ENCODE data around the gene AIDA. TPM values are rescaled to one million over a fixed set of nuclear protein-coding genes. Genes with fewer than 3 reads are reported as not detected.
A peak's percentile ranks its signal among the peaks of the same experiment; 100 is the strongest.

Gene AIDA
- polyA plus RNA-seq, 2 of the 4 experiments (the other 2 are of a cell fraction): 50.3 to 90.1 TPM

- ATAC-seq: peak; percentile 53 to 59; a peak in 5 of 6 replicates
- DNase-seq (ENCODE audit: low read depth in 1 of 2, low spot score in 1 of 2): peak in 1 of 2 experiments; percentile 20
- Histone ChIP-seq H3K27ac (no peak overlapping the region), H3K4me1 (peaks cover 6% of the 10 kb centered on the region; the same call in 1 of the 3 replicates), H3K4me3 (no peak overlapping the region), H3K9me3 (no peaks in the 10 kb centered on the region), H3K4me2 (0 out of 3 replicates have a peak overlapping the region, but pooled peaks have one; percentile 9)
- 64% methylated on average over 10 of the region's 10 CpGs for WGBS (ENCODE audit: missing lambda C conversion rate)
- CTCF ChIA-PET: interaction anchor here (1.0 to 2.2 kb wide), 6 partner anchors 13 to 369 kb away, joined by 3 to 6 read pairs (median 3); no protein-coding TSS in a partner anchor
- POLR2A ChIA-PET: no interaction called here
- FAIRE-seq: no peak
- TF ChIP-seq USF2 (IDR thresholded peaks at IDR 0.05): no peak
- no peak for TF ChIP-seq HEYL (CRISPR knock-in tag; IDR thresholded peaks at IDR 0.05)
- no peak for TF ChIP-seq RCOR1 (IDR thresholded peaks at IDR 0.05; ENCODE audit: low read depth, low read length)
- no peak for TF ChIP-seq FOSL2 (IDR thresholded peaks at IDR 0.05)
- peak; percentile 29; the same call in 1 of the 2 replicates for TF ChIP-seq FOSL2 (CRISPR knock-in tag; IDR thresholded peaks at IDR 0.05)
- no peak for TF ChIP-seq JUN (IDR thresholded peaks at IDR 0.05)
- TF ChIP-seq EHMT2 (IDR thresholded peaks at IDR 0.05; ENCODE audit: low read depth): no peak
Measured at GRCh38 chr1:222754366-222755139, 42.3 kb upstream of the AIDA start.

DNA sequence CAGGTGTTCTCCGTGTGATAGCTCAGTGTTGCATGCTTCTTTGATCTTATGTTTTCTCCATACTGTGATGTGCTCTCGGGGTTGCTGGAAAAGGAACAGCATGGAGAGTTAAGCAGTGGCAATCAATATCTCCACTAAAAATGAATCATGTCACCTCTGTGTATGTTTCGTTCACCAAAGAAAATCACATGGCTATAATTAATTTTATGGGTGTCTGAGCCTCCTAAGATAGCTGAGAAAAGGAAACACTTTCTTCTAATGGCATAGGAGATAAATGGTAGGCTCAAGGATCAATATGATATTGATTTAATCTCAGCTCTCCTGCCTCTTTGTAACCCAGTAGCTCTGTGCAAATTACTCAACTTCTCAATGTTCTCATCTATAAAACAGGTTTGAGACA is 39.0 kb upstream of the AIDA start:
- ChIA-PET CTCF (interaction anchor here (0.7 to 1.8 kb wide), 4 partner anchors 8 to 339 kb away, joined by 3 to 5 read pairs (median 4); no protein-coding TSS in a partner anchor), POLR2A (interaction anchor here (0.6 kb wide), 1 partner anchor 13 kb away, joined by 3 read pairs; no protein-coding TSS in a partner anchor)
- Histone ChIP-seq H3K4me3 (no peak overlapping the region), H3K9me3 (no peaks in the 10 kb centered on the region), H3K4me1 (peaks cover 6% of the 10 kb centered on the region; the same call in 1 of the 3 replicates), H3K27ac (no peak overlapping the region), H3K4me2 (no peak overlapping the region)
- 23% methylated on average over 3 of the region's 3 CpGs for WGBS (ENCODE audit: missing lambda C conversion rate)
- no peak for ATAC-seq
- FAIRE-seq: no peak
- no peak for DNase-seq (ENCODE audit: low read depth in 1 of 2, low spot score in 1 of 2)
- TF ChIP-seq MYC (IDR thresholded peaks at IDR 0.05; ENCODE audit: borderline replicate concordance, low read length) (no peak), HOXB13 (CRISPR knock-in tag; IDR thresholded peaks at IDR 0.05; ENCODE audit: low read depth) (no peak), CBX8 (IDR thresholded peaks at IDR 0.05) (no peak), NPAS2 (CRISPR knock-in tag; IDR thresholded peaks at IDR 0.05; ENCODE audit: borderline replicate concordance) (no peak), MAFK (IDR thresholded peaks at IDR 0.05; ENCODE audit: partially characterized antibody) (no peak), HOXA7 (CRISPR knock-in tag; IDR thresholded peaks at IDR 0.05) (no peak), USF2 (IDR thresholded peaks at IDR 0.05) (no peak), KDM1A (IDR thresholded peaks at IDR 0.05; ENCODE audit: low read depth) (no peak), CHD2 (IDR thresholded peaks at IDR 0.05; ENCODE audit: low read length, partially characterized antibody) (no peak), TFCP2L1 (CRISPR knock-in tag; IDR thresholded peaks at IDR 0.05) (no peak), FOSL2 (IDR thresholded peaks at IDR 0.05) (no peak), FOSL2 (CRISPR knock-in tag; IDR thresholded peaks at IDR 0.05) (no peak), PHF8 (IDR thresholded peaks at IDR 0.05; ENCODE audit: borderline replicate concordance, low read depth) (no peak), KDM5A (IDR thresholded peaks at IDR 0.05) (no peak), EP300 (IDR thresholded peaks at IDR 0.05) (no peak), EHF (CRISPR knock-in tag; IDR thresholded peaks at IDR 0.05) (no peak), HES2 (IDR thresholded peaks at IDR 0.05) (no peak), MAZ (IDR thresholded peaks at IDR 0.05; ENCODE audit: borderline replicate concordance, low read depth, low read length) (no peak), HDAC2 (IDR thresholded peaks at IDR 0.05) (no peak), ZSCAN20 (CRISPR knock-in tag; IDR thresholded peaks at IDR 0.05) (no peak), JUN (IDR thresholded peaks at IDR 0.05) (no peak)

Measured in A549 (cell line).